Cardiac septum (tissue), 1 donor: Measurements from ENCODE around the gene NCAPG2. TPM values are rescaled to one million over a fixed set of nuclear protein-coding genes. Genes with fewer than 3 reads are reported as not detected.

ENCODE experiments used
- DNase-seq: peaks from one replicate; pipeline ENCODE4 v3.0.0-alpha.2; 2020; ENCODE audit warnings: low spot score
- intact Hi-C: fragments of 100-400 bp; cut with DNase I; formaldehyde crosslinking; loops from one replicate; pipeline ENCODE4 v1.14.0; 2022
- total RNA-seq: library from RNA; stranded (reverse); fragmentation: NEBNext Ultra II Directional; extraction: Animal tissue kit (Norgen Biotek cat#: 25700); gene quantifications from one replicate; pipeline ENCODE4 v1.2.1, GENCODE V29; 2021
- donor health status: DM: no; HTN: no; CAD: no.

Gene NCAPG2
- total RNA-seq, 1 donor from 2014 or later, result 3.6 TPM

DNA sequence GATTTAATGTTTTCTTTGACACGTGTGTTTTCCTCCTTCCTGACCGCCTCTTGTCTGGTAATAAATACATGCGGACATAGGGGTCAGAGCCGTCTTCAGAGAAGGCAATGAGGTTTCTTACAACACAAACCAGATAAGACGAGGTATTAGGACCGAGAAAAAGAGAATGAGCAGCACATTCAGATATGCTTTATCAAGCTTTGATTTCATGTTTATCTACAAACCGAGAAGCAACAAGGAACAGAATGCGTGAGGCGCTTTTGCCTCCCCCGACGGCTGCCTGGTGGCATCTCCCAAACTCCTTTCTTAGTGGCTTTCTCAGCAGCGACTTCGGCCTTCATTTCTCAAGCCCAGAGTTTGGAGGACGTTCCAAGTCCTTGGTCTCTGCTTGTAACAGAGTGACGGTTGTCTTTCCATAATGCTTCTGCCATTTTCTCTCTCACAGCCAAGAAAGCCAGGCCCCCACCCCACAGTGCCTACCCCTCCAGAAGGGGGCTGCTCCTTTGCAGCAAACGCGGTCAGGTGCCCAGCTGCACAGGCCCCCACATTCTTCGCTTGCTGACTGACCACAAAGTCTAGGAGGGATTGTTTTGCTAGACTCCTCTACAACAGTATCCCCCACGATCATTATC, 32.6 kb upstream of the NCAPG2 start:
- intact Hi-C loops, result no loop called here

DNA sequence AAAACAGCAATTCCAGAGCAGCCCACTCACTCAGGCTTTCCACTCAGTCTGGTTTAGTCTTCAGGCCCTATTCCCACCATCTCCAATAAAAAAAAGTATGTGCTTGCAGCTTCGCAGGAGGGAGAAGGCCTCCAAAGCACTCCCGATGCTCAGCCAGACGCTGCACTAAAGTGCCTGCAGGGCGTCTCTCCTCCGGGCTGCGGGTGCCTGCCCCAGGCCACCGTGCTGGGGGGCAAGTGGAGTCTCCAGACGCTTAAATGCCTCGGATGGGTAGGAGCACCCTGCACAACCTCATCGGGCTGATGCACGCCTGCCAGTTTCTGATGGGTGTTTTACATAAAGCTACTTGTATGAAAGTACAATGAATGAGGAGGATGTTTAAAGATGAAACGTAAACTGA, 31.3 kb upstream of the NCAPG2 start:
- intact Hi-C loops, result no loop called here
- DNase-seq, result no peak

More for the DNA sequence above, 32.6 kb upstream of the NCAPG2 start:
- DNase-seq, result no peak

DNA sequence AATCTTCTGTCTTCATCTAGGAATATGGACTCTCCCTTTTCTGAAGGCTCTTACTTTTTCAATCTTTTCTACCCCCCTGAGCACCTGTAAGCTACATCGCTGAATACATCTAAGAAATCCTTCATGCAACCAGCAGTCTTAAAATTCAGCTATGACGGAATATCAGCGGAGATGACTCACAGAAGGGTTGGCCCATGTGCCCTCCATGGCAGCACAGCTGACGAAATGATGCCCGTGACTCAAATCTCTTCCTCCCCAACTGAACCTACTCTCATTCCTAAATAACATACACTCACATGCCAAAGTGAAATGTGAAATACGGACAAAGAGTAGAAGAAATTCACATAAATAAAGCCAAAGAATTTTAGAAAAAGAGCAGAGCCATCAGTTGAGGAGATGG, 30.3 kb upstream of the NCAPG2 start:
- no peak for DNase-seq
- intact Hi-C loops, result no loop called here

DNA sequence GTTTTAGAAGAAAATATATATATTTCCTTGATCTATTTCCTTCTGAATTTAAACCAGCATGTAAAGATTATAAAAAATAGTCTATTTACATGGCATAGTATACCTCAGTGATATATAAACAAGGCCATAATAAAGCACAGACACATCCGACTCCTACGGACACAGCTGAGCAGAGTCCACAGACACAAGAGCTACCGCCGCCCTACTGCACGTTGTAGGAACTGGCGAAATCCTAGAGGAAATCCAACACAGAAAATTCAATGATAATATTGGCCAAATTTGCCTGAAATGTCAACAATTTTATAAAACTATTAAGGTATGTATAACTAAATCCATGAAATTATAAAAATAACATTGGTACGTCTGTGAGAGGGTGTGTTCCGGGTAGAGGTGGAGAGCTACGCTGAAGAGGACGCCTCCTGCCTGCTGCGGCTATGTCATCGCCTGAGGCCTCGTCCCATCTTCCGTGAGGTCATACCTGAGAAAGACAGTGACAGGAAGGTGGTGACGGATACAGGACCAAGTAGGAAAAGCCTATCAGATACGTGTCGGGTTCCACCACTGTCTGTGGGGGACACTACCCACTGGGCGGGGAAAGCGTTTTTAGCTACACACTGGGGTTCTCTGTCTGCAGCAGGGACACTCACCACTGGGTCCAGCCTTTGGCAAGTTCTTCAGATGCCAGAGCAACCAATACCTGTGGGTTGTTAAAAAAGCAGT, 29.3 kb upstream of the NCAPG2 start:
- intact Hi-C loops, result no loop called here
- no peak for DNase-seq

DNA sequence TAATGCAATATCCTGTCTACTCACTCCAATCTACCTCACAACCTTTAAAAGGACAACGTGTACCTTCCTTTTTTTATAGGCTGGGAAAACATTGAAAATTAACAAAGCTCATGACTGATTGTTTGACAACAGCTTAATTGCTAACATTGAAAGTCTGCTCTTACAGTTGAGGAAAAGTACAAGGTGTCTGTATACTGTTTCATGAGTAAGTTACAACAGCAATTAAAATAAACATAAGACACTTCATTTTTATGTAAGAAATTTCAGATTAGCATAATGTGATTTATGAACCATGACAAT, 28.6 kb upstream of the NCAPG2 start:
- intact Hi-C loops, result no loop called here

DNA sequence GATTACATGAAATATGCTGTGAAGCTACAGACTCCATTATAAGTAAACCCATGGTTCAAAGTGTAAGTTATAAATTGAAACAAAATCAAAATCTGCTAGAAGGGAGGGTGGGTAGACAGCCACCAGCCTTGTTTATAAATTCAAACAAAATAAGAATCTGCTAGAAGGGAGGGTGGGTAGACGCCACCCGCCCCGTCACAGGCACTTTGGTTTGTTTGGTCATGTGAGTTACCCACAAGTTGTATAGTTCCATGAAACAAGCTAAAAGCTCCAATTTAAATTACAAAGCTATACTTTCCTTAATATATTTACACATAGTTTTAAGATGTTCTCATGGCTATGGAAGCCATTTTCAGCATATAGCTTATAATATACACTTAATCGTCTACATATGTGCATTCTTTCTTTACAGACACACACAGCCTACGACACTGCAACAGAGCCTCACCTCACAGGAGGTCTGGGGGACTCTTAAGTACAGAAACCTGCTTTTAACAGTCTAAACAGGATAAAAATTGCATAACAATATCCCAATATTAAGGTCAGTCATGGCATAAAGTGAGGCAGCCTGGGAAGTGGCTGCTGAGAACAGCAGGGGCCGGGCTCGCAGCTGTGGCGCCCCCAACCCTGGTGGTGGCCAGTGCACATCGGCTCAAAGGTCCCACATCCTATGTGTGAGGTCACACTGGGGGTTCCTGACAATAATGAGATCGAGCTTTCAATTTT, 28.1 kb upstream of the NCAPG2 start:
- intact Hi-C loops, result no loop called here
- DNase-seq, result no peak

More for the DNA sequence above, 28.6 kb upstream of the NCAPG2 start:
- DNase-seq, result no peak

DNA sequence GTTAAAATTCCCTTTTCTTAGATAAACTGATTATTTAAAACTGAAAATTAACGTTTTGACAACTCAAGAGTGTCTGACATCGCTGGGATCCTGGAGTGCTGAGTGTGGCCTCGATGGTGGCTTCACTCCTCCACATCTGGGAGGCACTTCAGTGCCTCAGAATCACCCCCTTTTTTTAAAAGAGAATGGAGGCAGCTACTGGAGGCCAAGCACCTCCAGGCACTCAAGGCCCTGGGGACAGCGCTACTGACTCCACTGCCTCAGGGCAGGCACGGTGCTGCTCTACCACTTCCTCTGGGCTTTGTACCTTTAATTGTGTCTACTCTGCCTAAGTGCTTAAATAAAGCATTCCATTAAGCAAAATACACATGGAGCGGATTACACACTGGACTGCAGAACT, 27.2 kb upstream of the NCAPG2 start:
- DNase-seq, result no peak
- intact Hi-C loops, result no loop called here

DNA sequence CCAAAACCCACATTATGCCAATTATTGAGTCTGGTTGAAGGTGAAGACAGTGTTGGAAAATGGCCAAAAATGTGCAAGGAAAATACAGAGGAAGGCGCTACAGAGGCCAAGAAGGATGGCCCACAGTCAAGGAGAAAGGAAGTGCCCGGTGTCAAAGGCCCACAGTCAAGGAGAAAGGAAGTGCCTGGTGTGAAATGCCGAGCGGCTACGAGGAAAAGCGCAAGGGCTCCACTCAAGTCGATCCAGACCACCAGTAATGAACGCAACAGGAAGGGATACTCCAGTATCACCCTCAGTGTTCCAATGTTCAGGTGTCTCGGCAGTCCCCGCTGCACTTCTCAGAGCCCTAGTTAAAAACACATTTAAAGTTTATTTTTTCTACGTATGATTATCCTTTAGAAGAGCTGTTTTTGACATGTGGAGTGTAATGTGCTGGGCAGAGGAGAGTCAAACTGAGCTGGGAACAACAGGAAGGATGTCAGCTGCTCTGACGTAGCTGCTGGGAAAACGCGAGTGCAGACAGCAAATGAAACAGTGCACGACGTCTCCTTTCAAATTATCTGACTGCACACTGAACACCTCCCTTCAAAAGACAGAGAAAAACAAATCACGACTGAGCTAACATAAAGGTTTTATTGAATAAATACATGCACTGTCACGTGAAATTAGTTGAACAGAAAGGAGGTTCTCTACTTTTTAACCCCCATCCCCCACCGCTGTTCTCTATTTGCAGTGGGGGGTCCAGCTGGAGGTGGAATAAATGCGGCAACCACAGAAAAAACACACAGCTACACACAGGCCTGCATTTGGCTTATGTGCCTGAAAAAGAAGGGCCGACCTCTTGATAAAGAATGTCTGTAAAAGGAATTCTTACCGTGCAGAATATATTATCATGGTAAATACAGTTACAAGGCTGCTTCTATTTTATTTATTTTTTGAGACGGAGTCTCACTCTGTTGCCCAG, 26.1 kb upstream of the NCAPG2 start:
- intact Hi-C loops, result no loop called here
- no peak for DNase-seq

DNA sequence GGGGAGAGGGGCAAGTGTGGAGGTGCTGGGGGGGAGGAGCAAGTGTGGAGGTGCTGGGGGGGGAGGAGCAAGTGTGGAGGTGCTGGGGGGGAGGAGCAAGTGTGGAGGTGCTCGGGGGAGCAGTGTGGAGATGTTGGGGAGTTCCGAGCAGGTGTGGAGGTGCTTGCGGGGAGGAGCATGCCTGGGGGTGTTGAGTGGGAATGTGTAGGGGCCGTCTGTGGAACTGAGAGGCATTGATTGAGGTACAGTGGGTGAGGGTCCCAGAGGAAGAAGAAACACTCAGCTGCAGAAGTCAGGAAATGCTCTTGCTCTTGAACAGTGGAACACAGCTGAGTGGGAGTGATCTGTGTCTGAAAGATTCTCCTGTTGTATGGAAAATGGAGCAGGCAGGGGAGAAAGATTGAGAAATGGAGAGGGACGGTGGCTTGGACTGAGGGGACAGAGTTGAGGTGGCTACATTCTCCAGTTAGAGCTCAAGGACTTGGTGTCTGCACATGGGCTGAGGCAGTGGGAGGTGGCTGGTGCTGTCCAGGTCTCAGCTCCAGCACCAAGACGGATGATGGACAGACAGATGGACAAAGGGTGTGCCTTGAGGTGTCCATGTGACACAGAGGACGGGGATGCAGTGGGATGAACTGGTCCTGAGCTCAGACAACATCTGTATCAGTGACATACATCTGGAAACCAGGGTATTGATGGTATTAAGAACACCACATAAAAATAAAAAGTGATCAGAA, 25.2 kb upstream of the NCAPG2 start:
- intact Hi-C loops, result no loop called here
- no peak for DNase-seq

DNA sequence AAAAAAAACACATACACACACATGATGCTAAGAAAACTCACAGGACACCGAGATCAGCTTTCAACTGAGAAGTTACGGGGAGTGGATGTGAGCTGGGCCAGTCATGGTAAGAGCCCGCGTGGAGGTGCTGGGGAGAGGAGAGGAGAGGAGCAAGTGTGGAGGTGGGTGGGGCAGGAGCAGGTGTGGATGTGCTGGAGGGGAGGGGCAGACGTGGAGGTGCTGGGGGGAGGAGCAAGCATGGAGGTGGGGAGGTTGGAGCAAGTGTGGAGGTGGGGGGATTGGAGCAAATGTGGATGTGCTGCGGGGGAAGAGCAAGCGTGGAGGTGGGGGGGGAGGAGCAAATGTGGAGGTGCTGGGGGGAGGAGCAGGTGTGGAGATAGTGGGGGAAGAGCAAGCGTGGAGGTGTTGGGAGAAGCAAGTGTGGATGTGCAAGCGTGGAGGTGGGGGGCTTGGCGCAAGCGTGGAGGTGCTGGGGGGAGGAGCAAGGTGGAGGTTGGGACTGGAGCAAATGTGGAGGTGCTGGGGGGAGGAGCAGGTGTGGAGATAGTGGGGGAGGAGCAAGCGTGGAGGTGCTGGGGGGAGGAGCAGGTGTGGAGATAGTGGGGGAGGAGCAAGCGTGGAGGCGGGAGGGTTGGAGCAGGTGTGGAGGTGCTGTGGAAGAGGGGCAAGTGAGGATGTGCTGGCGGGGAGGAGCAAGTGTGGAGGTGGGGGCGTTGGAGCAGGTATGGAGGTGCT, 24.5 kb upstream of the NCAPG2 start:
- DNase-seq, result no peak
- intact Hi-C loops, result no loop called here

DNA sequence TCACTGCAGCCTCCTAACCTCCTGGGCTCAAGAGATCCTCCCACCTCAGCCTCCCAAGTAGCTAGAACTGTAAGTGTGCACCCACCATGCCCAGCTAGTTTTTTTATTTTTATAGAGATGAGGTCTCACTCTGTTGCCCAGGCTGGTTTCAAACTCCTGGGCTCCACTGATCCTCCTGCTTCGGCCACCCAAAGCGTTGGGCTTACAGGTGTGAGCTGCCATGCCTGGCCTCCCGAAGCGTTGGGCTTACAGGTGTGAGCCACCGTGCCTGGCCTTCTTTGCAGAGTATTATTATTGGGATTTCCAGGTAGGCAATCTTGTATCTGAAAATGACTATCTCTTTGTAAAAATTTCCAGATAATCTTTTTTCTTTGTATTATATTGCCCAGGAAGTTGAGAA, 23.1 kb upstream of the NCAPG2 start:
- intact Hi-C loops, result no loop called here
- no peak for DNase-seq

DNA sequence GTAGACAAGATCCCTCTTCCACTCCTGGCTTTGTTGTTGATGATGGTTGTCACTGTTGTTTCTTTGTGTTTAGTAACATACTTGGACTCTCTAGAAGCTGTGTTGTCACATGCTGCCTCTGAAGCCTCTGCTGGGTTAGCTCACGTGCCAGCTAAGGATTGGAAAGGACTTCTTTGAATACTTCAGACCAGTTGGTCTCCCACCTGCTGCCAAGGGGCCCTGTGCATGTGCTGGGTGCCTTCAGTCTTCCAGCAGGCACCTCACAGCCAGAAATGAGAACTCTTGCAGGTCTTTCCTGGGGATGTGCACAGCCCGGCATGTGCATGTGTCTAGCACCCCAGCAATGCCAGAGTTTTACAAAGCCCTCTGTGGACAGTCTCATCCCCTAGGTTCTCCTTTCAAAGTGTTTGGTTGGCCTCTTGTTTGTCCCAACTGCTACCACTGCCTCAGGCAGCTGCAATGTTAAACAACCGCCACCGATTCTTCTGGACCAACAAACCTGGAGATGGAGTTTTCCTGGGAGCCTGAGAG, 21.7 kb upstream of the NCAPG2 start:
- intact Hi-C loops, result no loop called here
- no peak for DNase-seq

DNA sequence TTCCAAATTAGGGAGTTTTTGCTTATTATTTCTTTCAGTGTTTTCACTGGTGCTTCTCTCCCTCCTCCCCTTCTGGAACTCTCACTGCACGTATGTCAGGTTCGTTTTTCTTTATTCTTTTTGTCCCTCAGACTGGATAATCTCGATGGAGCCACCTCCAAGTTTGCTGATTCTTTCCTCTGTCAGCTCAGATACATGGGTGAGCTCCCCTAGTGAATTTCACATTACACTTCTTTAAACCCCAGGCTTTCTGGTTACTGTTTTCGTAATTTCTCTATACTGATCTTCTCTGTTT, 20.8 kb upstream of the NCAPG2 start:
- DNase-seq, result no peak
- intact Hi-C loops, result no loop called here

DNA sequence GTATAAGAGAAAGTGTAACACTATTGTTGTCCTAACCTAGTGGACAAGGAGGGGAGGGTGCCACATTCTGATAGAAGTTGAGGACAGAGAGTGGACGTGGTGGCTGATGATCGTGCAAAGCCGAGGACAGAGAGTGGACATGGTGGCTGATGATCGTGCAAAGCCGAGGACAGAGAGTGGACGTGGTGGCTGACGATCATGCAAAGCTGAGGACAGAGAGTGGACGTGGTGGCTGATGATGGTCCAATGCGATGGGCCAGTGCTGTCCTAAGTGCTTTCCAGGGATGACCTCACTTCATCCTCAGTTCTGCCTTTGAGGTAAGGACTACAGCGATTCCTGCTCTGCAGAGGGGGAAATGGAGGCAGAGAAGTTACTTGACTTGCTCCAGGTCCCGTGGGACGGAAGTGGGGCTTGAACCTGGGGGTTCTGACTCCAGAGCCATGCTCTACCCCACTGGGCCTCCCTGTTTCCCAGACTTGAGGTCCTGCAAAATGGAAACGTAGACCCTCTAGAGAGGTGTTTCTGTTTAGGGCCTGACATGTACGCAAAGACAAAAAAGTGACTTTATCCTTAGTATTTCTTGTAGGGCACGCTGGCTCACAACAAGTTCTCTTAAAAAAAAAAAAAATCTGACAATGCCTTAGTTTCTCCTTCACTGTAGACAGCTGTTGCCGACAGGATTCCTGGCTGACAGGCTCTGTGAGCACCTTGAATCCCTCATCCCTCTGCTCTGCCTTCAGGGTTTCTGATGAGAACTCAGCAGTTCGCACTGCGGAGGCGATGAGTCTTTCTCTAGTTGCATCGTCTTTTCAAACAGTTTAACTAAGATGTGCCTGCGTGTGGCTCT, 20.3 kb upstream of the NCAPG2 start:
- intact Hi-C loops, result no loop called here
- no peak for DNase-seq

DNA sequence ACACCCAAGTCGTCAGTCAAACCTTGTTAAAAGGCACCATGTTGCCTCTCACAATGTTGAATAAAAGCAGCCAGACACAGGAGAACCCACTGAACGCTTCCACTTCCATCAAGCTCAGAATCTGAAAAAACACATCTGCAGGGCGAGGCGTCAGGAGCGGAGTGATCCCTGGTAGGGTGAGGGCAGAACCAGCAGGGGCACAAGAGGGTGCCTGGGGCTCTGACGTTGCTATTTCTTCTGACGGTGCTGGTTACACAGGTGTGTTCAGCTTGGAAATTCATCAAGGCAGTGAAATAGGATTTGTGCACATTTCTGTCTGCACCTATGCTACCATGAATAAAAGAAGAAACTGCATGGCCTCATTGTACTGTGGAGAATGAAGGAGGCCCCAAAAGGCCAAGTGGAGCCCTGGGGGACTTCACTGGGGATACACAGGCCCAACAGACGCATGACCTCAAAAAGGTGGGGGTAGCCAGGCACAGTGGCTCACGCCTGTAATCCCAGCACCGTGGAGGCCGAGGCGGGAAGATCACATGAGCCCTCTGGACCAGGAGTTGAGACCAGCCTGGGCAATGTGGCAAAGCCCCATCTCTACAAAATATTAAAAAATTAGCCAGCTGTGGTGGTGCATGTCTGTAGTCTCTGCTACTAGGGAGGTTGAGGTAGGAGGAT, 19.2 kb upstream of the NCAPG2 start:
- intact Hi-C loops, result no loop called here

DNA sequence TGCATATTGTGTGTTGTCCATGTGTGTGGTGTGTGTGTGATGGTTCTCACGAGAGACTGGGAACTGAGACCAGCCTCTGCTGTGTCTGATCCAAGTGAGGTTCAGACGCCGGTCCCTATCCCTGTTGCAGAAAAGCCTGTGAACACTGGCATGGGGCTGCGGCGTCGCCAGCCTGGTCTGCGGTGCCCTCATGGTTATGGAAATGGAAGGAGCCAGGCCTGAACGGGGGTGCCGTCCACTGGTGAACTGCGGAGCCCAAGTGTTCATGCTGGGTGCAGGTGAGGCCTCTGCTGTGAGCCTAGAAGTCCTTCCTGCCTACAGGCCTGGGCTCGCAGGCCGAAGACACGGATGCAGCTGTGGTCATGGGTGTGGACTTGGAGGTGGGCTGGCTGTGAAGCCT, 18.7 kb upstream of the NCAPG2 start:
- DNase-seq, result no peak
- intact Hi-C loops, result no loop called here

More for the DNA sequence above, 19.2 kb upstream of the NCAPG2 start:
- no peak for DNase-seq

DNA sequence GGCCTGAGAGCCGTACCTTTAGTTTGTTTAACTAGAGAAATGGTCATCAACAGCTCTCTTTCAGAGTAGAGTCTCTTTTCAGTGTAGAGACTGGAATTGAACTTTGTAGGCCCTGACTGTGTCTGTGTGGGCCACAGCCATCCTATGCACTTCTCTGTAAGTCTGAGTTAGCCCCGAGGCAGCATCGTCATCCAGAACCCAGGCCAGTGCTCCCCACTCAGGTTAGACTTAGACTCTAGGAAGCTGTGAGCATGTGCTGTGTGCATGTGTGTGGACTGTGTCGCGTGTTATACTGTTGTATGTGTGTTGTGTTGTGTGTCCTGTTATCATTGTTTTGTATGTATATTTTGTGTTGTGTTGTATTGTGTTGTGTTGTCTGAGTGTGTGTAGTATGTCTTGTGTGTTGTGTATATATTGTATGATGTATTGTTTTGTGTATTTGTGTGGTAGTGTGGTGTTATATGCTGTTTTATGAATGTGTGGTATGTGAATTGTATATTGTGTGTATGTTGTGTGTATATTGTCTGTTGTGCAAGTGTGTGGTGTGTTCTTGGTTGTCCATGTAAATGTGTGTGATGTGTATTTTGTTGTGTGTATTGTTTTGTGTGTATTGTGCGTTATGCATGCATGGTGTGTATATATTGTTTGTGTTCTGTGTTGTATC, 18.1 kb upstream of the NCAPG2 start:
- no peak for DNase-seq
- intact Hi-C loops, result no loop called here
